Stimulated activated CD8-positive, alpha-beta memory T cell treated with anti-CD3 and anti-CD28 coated beads, Interleukin-15, amount 100 ng/mL, for 48 hours (primary cell): ENCODE measurements around the gene PPBP.
"Not testable (repeated sequence)": the region's sequence is repeated elsewhere in the genome, so short reads cannot be mapped to it uniquely, and the experiment has no call there.

Experiments used
- DNase-seq, 2 donors: peaks; one replicate each; pipeline ENCODE4 v3.0.0-alpha.2; 2020; ENCODE audit warnings: low read depth in 2 of 2

The PPBP gene

DNA sequence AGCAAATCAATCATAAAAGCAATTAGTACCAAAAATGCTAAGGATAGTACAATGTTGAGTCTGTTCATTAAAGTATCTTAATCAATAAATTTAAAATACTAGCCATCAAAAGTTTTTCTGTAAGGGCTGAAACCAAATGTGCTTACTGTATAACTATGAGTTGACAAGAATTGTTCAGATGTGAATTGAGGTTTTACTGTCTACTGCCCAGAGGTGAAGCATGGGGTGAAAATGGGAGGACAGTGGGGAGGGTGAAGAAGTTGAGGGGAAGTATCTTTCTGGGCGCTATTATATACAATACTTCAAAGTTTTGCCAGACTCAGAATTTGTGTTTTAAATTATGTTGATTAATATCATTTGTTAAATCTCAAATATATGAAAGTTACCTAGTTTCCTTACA is 4.1 kb upstream of the PPBP start:
- no peak for DNase-seq

DNA sequence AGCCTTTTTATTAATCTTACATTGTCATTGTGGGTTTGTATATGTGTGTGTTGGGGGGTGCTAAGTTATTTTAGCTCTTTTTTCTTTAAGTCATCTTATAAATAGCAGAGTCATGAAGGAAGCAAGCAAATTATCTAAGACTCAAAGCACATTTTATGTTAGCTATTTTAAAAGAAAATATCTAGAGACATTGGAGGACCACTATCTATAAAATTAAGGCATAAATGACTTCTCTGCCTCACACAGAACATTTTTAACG is 3.7 kb upstream of the PPBP start:
- no peak for DNase-seq

DNA sequence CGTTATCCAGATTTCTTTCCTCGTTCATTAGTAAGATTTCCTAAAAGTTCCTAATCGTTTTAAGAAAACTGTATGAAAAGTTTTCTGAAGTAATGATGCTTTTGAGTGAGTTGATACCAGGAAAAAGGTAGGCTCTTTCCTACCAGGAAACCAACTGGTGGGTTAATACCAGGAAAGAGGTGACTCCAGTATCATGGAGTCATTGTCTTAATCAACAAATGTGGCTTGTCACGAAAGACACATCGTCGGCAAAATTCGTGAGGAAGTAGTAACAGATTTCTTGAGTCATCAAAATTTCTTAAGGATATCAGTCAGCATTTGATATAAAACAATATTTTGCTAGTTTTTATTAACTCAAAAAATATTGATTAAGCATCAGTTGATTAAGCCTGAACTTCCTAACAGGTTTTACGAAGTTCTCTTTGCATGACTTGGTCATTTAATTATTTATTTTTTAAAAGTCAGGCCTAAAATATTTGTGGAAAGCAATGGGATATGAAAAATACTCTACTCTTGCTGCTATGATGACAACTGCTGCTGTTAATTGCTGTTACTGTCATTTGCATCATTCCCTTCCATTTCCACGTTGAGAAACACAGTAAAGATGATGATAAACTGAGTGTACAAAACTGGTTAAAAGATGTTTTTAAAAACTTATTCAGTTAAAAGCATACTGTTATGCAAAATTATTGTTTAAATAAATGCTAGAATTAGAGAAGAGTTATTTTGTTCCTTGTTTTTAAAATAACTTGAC is 3.2 kb upstream of the PPBP start:
- DNase-seq: no peak

DNA sequence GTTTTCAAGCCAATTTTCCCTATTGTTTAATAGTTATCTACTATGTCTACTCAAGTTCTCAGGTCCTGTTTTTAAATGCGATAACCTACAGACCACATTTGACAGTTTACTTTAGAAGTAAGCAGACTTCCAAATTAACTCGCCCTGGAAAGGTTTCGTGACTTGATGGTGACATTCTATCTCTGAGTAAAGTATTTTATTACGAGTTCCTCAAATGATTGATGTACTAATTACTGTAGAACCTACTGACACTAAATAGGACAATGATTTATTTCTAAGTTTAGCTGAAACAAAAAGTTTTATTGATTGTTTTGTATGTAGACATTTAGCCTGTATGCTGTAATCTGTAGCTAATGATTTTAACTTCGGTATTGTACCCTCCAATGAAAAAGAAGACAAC is 1.9 kb upstream of the PPBP start:
- DNase-seq: no peak

DNA sequence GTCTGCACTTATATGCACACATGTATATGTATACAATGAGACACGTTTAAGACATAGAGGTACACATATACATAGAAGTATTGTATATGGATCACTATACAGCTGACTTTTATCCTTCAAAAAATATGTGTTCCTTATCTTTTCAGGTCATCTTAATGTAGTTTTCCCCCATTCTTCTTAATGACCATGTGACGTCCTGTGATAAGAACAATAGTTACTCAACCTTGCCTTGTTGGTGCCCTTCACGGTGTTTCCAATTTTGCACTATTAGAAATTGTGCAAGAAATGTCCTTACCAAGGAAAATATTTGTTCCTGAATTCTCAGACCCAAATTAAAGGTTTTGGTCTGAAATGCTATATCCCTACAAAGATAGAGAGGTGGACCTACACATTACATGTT is 1.0 kb upstream of the PPBP start:
- DNase-seq: no peak

DNA sequence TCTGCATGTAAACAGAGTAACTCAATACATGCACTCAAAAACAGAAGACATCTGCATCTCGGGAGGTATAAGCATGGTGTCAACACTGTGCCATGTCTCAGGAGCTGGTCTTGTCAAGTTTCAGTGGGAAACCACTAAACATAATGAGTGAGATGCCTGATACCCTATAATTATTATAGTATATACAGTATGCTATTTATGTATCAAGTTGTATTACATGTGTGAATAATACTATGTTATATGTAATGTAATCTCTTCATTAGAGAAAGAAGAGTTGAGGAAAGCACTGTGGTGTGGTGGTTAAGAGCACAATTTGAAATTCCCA is 2.5 kb downstream of the PPBP start:
- no peak for DNase-seq

DNA sequence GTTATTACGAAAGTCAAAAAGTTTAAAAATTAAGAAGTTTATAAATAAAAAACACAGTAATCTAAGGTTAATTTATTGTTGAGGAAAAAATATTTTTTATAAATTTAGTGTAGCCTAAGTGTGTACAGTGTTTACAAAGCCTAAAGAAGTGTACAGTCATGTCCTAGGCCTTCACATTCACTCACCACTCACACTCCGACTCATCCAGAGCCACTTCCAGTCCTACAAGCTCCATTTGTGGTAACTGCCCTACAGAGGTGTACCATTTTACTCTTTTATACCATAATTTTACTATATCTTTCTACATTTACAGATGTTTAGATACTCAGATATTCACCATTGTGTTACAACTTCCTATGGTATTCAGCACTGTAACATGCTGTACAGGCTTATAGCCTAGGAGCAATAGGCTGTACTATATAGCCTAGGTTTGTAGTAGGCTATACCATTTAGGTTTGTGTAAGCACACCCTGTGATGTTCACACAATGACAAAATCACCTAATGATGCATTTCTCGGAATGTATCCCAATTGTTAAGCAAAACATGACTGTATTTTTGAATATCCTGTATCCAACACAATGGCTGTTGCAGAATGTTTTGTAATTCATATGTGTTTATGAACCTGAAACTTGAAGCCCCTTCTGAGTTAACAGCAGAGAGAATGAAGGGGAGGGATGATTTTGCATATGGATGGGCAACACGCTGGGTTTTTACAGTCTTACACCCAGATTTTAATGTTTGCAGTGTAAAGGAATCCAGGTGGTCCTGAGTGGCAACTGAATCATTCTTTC is 3.1 kb downstream of the PPBP start:
- DNase-seq: no peak

DNA sequence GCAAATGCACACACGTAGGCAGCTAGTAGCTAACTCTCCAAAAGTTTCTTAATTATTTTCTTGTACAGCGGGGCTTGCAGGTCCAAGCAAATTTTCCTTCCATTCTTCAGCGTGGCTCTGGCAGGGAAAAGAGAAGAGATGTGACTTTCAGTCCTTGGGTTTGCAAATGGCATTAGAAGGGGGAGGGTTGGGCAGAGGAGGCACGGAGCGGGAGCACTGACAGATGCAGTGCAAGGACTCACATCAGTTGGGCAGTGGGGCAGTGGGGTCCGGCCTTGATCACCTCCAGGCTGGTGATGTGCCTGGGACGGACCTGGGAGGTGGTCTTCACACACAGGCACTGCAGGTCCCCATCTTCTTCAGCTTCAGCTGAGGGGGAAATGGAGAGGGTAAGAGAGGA is 6.8 kb downstream of the PPBP start:
- DNase-seq: not testable (repeated sequence)

DNA sequence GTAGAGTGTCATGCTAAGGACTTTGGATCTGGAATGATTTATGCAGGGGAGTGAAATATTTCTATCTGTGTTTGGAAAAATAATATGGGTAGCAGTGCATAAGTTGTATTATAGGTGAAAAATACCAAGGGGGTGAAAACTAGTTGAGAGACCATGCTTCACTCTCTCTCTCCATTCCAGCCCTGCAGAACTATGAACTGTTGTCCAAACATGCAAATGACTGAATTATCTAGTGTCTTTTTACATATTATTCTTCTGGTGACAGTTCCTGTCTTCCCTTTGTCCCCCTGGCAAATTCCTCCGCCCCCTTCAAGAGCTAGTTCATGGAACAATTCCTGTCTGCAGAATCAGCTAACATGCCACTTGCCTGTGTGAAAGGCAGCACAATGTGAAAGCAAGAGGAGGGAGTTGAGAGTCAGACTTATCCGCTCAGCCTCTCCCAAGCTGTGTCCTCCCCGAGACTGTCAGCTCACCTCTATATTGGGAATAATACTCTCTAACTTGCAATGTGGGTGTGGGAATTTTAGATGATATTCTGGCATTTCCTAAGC is 8.5 kb downstream of the PPBP start:
- DNase-seq: no peak

DNA sequence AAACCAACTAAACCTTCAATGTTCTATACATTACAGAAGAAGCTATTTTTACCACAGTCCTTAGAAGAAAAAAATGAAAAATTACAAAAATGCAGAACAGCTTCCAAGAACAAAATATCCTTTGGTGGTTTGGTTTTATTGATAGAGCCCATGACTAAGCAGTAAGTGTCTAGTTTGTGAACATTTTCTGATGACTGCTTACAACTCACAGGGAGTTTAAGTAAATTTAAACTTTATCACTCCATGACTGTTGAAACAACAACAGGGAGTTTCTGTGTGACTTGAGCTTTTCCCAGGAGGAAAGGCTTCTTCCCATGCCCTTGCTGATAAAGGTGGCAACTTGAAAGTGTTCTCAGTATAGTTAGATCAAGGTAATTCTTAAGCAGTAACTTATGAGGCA is 9.1 kb downstream of the PPBP start:
- DNase-seq: no peak

DNA sequence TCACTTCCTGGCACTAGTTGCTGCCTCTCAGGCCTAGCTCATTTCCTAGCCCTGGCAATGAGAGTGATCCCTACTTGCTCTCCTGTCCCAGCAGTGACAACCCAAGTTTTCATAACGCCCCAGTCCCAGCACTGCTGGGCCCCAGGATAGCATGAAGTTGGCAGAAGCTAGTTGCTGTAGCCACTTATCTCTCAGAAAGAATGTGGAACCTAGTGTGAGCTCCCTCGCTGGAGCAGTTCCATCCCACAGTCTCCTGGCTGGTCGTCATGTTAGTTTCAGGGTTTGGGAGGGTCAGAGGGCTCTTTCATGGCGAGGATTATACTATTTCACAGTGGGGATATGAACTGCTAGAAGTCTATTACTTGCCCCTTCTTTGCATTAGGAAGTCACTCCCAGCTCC is 11.3 kb downstream of the PPBP start:
- DNase-seq: no peak

DNA sequence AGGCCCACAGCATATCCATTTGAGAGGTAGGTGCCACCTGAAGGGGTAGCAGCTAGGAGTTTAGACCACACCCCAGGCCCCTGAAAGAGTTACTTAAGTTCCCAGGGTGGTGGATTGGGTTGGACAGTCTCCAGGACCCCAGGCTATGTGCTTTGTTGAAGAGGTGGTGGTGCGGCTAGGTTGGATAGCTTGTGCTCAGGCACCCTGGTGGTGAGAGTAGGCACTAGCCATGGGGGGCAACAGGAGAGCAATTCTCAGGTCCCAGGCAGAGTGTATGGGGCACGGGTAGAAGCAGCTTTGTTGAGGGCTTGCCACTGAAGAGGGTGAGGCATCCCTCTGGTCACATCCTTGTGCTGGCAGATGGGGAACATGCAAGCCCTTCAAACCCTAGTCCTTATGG is 11.8 kb downstream of the PPBP start:
- no peak for DNase-seq

DNA sequence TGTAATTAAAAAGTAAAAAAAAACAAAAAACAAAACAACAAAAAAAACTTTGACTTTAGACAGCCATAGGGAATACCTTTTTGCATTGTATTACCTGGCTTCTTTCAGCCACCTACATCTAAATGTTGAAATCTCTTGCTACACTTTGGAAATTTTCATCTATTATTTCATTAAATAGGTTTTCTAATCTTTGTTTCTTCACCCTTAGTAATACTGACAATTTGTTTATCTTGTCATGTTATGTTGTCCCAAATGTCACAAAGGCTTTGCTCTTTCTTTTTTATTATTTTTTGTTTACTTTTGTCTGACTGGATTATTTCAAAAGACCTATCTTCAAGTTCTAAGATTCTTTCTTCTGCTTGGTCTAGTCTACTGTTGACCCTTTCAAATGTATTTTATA is 13.6 kb downstream of the PPBP start:
- no peak for DNase-seq

DNA sequence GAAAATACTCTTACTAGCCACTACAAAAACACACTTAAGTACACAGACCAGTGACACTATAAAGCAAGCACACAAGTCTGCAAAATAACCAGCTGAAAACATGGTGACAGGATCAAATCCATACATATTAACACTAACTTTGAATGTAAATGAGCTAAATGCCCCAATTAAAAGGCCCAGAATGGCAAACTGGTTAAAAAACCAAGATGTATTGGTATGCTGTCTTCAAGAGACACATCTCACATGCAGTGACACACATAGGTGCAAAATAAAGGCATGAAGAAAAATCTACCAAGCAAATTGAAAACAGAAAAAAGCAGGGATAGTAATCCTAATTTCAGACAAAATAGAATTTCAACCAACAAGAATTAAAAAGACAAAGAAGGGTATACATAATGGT is 17.0 kb downstream of the PPBP start:
- DNase-seq: no peak

DNA sequence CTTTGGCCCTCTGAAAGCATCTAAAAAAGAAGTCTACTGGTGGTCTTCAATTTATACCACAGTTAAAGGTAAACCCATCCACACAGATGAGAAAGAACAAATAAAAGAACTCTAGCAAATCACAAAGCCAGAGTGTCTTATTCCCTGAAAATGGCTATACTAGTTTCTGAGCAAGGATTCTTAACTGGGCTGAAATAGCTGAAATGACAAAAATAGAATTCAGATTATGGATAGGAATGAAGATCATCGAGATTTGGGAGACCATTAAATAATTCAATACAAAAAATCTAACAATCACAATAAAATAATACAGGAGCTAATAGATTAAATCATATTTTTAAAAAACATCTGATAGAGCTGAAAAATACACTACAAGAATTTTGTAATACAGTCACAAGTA is 18.0 kb downstream of the PPBP start:
- no peak for DNase-seq

DNA sequence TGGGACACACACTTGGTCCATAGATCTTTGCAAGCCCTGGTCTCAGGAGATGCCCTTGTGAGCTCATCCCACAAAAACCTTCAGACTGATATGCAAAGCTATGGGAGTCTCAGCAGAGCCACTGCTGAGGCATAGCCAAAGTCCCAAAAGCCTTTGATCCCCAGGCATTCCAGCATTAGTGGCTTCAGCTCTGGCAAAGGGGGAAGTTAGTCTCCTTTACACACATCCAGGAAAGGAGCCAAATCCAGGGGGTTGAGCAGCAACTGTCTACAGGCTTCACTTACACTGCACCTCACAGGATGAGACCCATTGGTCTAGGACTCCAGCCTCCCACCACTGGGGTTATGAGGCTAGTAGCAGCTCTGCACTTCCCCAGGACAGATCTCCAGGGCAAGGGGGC is 20.1 kb downstream of the PPBP start:
- no peak for DNase-seq

DNA sequence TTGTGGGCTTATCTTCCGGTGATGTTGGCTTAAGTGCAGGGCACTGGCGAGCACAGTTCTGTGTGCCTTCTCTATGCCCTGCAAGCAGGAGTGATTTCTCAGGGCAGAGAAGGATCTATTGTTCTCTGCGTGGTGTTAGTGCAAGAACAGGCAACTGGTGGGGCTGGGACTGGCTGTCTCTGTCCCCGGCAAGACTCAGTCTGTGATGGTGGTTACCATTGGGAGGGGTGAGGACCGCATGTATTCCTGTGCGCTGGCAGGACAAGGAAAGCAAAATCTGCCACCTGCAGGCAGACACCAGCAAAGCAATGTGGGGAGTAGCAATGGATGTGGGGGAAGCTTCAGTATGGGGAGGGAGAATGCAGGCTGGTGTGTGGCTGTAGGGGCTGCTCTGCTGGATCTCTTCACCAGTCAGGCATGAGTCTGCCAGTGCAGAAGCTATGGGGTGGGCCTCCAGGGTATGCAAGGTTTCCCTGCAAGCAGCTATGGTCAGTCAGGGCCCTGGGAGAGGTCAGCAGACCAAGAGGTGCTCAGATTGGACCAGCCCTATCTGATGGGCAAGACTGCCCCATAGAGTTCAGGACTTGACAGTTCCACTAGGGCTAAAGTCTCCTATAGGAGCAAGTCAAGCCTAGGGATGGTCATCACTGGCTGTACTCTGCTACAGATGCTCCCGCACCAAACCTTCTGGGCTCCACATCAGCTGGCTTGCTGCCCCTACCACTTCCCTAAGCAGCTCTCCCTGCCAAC is 23.0 kb downstream of the PPBP start:
- no peak for DNase-seq

DNA sequence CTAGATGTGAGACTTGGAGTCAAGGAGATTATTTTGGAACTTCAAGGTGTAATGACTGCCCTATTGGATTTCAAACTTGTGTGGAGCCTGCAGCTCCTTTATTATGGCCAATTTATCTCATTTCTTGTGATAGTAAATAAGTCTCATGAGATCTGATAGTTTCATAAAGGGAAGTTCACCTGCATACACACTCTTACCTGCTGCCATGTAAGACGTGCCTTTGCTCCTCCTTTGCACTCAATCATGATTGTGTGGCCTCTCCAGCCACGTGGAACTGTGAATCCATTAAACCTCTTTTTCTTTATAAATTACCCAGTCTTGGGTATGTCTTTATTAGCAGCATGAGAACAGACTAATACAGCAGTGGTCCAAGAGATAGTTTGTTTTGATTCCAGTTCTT is 25.3 kb downstream of the PPBP start:
- DNase-seq: no peak

DNA sequence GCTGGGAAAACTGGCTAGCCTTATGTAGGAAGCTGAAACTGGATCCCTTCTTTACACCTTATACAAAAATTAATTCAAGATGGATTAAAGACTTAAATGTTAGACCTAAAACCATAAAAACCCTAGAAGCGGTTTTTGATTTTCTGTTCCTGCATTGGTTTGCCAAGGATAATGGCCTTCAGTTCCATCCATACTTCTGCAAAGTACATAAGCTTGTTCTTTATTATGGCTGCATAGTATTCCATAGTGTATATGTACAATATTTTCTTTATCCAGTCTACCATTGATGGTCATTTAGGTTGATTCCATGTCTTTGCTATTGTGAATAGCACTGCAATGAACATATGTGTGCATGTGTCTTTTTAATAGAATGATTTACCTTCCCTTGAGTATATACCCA is 28.9 kb downstream of the PPBP start:
- not testable (repeated sequence) for DNase-seq

DNA sequence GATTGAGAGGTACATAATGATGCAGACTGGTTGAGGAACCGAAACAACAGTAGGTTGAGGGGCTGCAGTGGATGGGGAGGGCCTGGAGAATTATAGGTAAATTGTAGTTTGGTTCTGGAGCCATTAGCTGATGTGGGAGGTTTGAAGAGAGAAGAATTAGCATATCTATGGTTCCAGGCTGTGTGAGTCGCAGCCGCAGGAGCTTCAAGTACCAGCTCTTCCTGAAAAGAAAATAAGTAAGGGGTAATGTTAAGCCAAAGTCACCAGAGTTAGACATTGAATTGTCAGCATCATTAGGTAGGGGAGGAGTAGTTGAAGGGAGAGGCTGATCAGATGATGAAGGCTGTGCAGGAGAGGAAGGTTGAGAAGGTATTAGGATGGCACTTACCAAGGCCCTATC is 35.6 kb downstream of the PPBP start:
- DNase-seq: no peak

DNA sequence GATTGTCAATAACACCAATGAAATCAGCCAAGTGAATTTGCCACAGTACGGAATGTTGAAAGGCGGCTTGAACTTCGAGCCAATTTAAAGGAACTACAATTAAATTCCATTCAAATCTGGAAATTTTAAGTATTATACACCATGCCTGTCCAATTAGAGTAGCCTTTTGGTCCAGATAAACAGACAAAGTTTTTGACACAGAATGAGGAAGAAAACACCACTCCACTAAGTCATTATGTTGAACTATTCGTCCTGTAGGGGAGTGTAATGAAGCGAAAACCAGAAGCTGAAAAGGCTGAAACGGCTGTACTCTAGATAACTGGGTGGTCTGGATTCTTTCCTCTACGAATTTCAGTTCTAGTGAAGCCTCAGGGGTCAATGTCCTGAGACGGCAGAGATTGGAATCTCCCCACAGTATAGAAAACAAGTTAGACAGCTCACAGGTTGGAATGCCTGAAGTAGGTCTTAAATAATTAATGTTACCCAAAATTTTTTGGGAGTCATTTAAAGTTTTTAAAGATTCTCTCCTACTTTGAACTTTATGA is 37.5 kb downstream of the PPBP start:
- not testable (repeated sequence) for DNase-seq

DNA sequence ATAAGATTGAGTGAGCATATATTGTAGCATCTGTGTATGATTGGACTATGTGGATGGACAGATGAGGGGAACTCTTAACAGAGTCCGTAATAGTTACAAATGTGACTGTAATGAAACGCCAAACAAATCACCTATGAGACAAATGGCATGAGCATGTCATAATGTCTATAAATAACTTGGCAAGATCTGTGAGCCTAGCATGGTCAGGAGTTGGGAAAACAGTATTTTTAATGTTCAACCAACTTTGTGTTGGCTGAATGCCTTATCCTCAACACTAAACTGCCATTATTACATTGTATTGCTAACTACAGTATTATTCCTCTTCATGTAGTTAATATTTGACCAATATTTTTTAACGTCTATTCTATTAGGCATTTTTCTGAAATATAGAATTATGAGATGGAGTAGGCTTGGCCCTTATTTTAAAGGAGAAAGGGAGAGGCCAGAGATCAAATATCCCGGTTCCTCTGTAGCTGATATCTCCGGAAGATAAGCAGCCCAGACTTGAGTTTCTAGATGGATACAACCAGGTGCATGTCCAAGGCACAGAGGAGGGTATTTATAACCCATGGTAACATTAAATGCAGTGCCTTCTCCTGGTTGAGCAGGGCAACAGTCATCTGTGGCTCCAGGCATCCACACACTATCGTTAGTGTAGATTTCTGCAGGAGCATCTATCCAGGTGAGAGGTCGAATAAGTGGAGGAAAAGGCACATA is 38.8 kb downstream of the PPBP start:
- DNase-seq: no peak
